Smooth muscle cell (in vitro differentiated cells): ENCODE results near the gene VAV1. TPM values are rescaled to one million over a fixed set of nuclear protein-coding genes. Genes with fewer than 3 reads are reported as not detected.
"Not testable (repeated sequence)": the region's sequence is repeated elsewhere in the genome, so short reads cannot be mapped to it uniquely, and the experiment has no call there.

Experiments used
- DNase-seq: peaks from one replicate; lab custom pipeline; 2025; ENCODE audit not compliant: unreplicated experiment; lab: John Stamatoyannopoulos, UW
- H2AFZ ChIP-seq: fragments of 200-600 bp; sonication (generic); 2 replicates; pipeline ENCODE4 v1.6.0; 2016; ENCODE audit warnings: antibody characterized with exemption, low read depth, mild to moderate bottlenecking
- H3F3A ChIP-seq: fragments of 200-600 bp; sonication (generic); 2 replicates; pipeline ENCODE4 v1.6.0; 2017; ENCODE audit warnings: antibody characterized with exemption, low read depth
- H3K27ac ChIP-seq: fragments of 200-600 bp; sonication (generic); 2 replicates; pipeline ENCODE4 v1.5.1; 2016; ENCODE audit warnings: low read depth, mild to moderate bottlenecking
- H3K27me3 ChIP-seq: fragments of 200-600 bp; sonication (generic); 2 replicates; pipeline ENCODE4 v1.6.1; 2016; ENCODE audit warnings: low read depth, mild to moderate bottlenecking
- H3K36me3 ChIP-seq: fragments of 200-600 bp; sonication (generic); 2 replicates; pipeline ENCODE4 v1.5.1; 2016; ENCODE audit warnings: low read depth
- H3K4me1 ChIP-seq: fragments of 200-600 bp; sonication (generic); 2 replicates; pipeline ENCODE4 v1.5.1; 2016; ENCODE audit warnings: low read depth
- H3K4me2 ChIP-seq: fragments of 200-600 bp; sonication (generic); 2 replicates; pipeline ENCODE4 v1.6.0; 2016; ENCODE audit warnings: mild to moderate bottlenecking
- H3K4me3 ChIP-seq: fragments of 200-600 bp; sonication (generic); 2 replicates; pipeline ENCODE4 v1.5.1; 2016; ENCODE audit warnings: mild to moderate bottlenecking
- H3K79me2 ChIP-seq: fragments of 200-600 bp; sonication (generic); 2 replicates; pipeline ENCODE4 v1.6.0; 2016; ENCODE audit warnings: low read depth, mild to moderate bottlenecking
- H3K9ac ChIP-seq: fragments of 200-600 bp; sonication (generic); 2 replicates; pipeline ENCODE4 v1.6.0; 2016; ENCODE audit warnings: low read depth
- H3K9me3 ChIP-seq: fragments of 200-600 bp; sonication (generic); replicated peaks from 2 replicates; pipeline ENCODE4 v1.5.1; 2016; ENCODE audit warnings: low read depth
- H4K20me1 ChIP-seq: fragments of 200-600 bp; sonication (generic); 2 replicates; pipeline ENCODE4 v1.6.0; 2016; ENCODE audit warnings: low read depth
- WGBS: methylation state at CpG from one replicate; pipeline ENCODE4 v1.1.7; 2016; ENCODE audit warnings: low lambda C conversion rate; 5-methylcytosine and 5-hydroxymethylcytosine counted together
- polyA plus RNA-seq: library from polyadenylated mRNA; unstranded; fragments of >200 nt; fragmentation: Nextera tagmentation; extraction: Ambion mirVana; gene quantifications from 2 replicates; pipeline ENCODE4 v1.2.1, GENCODE V29; 2016
- total RNA-seq: library from RNA; depleted of rRNA; stranded (reverse); fragments of >200 nt; gene quantifications from 2 replicates; pipeline ENCODE4 v1.2.3, GENCODE V29; 2014
- TF ChIP-seq, protein P1 (sequence below): fragments of 200-600 bp; sonication (generic); IDR thresholded peaks from 2 replicates; pipeline ENCODE4 v1.5.1; 2017; ENCODE audit warnings: borderline replicate concordance, mild to moderate bottlenecking, antibody characterized with exemption; ENCODE audit not compliant: insufficient read depth, poor library complexity, severe bottlenecking

The VAV1 gene
- total and polyA plus RNA-seq, 2 experiments from 2014 or later: not detected

DNA sequence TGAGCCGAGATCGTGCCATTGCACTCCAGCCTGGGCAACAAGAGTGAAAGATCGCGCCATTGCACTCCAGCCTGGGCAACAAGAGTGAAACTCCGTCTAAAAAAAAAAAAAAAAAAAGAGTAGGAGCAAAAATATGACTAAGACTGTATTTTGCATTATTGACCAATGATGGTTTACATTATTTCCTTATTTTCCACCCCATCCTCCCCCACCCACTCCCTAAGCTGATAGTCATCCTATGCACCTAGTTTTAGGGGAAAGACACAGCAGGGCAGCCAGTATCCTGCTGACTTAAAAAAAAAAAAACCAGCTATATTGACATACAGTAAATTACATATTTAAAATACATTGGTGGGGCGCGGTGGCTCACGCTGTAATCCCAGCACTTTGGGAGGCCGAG lies 25.1 kb downstream of the VAV1 start:
- H3K4me3 ChIP-seq: no peak overlapping the region
- H3K27ac ChIP-seq: no peak overlapping the region
- no peaks in the 10 kb centered on the region for H4K20me1 ChIP-seq
- no peak overlapping the region for H2AFZ ChIP-seq
- WGBS: 94% methylated on average over 9 of the region's 9 CpGs
- no peaks in the 10 kb centered on the region for H3F3A ChIP-seq
- TF ChIP-seq, protein P1, sequence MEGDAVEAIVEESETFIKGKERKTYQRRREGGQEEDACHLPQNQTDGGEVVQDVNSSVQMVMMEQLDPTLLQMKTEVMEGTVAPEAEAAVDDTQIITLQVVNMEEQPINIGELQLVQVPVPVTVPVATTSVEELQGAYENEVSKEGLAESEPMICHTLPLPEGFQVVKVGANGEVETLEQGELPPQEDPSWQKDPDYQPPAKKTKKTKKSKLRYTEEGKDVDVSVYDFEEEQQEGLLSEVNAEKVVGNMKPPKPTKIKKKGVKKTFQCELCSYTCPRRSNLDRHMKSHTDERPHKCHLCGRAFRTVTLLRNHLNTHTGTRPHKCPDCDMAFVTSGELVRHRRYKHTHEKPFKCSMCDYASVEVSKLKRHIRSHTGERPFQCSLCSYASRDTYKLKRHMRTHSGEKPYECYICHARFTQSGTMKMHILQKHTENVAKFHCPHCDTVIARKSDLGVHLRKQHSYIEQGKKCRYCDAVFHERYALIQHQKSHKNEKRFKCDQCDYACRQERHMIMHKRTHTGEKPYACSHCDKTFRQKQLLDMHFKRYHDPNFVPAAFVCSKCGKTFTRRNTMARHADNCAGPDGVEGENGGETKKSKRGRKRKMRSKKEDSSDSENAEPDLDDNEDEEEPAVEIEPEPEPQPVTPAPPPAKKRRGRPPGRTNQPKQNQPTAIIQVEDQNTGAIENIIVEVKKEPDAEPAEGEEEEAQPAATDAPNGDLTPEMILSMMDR: no peak
- H3K4me1 ChIP-seq: no peaks in the 10 kb centered on the region
- DNase-seq: no peak
- no peaks in the 10 kb centered on the region for H3K36me3 ChIP-seq
- H3K27me3 ChIP-seq: no peaks in the 10 kb centered on the region
- no peak overlapping the region for H3K9ac ChIP-seq
- H3K4me2 ChIP-seq: no peak overlapping the region
- H3K9me3 ChIP-seq: no peaks in the 10 kb centered on the region
- no peaks in the 10 kb centered on the region for H3K79me2 ChIP-seq

DNA sequence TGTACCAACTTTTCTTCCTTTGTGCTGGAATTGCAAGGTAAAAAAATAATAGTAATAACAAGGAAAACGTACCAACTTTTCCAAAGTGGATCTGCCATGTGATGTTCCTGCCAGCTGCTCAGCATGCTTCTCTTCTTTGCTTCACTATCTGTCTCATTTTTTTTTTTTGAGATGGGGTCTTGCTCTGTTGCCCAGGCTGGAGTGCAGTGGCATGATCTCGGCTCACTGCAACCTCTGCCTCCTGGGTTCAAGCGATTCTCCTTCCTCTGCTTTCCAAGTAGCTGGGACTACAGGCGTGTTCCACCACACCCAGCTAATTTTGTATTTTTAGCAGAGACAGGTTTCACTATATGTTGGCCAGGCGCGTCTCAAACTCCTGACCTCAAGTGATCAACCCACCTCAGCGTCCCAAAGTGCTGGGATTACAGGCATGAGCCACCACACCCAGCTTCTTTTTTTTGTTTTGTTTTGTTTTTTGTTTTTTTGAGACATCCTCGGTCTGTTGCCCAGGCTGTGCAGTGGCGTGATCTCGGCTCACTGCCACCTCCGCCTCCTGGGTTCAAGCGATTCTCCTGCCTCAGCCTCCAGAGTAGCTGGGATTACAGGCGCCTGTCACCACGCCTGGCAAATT lies 27.8 kb downstream of the VAV1 start:
- H3K4me1 ChIP-seq, H2AFZ ChIP-seq, H4K20me1 ChIP-seq, H3K27me3 ChIP-seq, H3K36me3 ChIP-seq, H3K9ac ChIP-seq, H3K9me3 ChIP-seq, H3K79me2 ChIP-seq, DNase-seq, H3K4me2 ChIP-seq, H3K27ac ChIP-seq, H3K4me3 ChIP-seq, H3F3A ChIP-seq: not testable (repeated sequence)
- WGBS: 89% methylated on average over 14 of the region's 14 CpGs

DNA sequence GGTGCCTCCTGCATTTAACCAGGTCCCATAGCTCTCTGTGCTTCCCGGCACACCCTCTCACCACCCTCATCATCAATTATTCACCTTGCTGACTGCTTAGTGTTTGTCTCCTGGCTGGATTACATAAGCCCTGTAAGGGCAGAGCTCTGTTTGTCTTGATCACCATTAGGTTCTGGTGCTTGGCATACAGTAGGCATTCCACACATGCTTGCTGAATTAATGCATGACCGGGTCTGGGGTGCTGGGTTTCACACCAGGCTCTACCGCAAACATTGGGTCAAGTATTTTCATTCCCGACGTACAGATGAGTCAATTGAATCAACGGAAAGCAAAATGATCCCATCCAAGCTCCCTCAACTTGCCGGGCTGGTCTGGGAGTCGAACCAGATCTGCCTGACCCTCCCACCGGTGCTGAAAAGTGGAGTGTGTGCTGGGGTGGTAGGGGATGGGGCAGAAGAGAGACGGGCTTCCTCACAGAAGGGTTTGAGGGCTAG lies 28.5 kb downstream of the VAV1 start:
- Histone ChIP-seq H3K27ac (no peak overlapping the region), H3K27me3 (no peaks in the 10 kb centered on the region), H4K20me1 (no peaks in the 10 kb centered on the region), H3K79me2 (no peaks in the 10 kb centered on the region), H3F3A (no peaks in the 10 kb centered on the region), H3K4me3 (peak overlapping the region; percentile 30), H3K9me3 (no peaks in the 10 kb centered on the region), H2AFZ (peak overlapping the region; percentile 90), H3K4me2 (peak overlapping the region; percentile 65), H3K9ac (no peak overlapping the region), H3K4me1 (no peaks in the 10 kb centered on the region), H3K36me3 (no peaks in the 10 kb centered on the region)
- TF ChIP-seq, protein P1: no peak
- WGBS: 50% methylated on average over 10 of the region's 10 CpGs
- no peak for DNase-seq

DNA sequence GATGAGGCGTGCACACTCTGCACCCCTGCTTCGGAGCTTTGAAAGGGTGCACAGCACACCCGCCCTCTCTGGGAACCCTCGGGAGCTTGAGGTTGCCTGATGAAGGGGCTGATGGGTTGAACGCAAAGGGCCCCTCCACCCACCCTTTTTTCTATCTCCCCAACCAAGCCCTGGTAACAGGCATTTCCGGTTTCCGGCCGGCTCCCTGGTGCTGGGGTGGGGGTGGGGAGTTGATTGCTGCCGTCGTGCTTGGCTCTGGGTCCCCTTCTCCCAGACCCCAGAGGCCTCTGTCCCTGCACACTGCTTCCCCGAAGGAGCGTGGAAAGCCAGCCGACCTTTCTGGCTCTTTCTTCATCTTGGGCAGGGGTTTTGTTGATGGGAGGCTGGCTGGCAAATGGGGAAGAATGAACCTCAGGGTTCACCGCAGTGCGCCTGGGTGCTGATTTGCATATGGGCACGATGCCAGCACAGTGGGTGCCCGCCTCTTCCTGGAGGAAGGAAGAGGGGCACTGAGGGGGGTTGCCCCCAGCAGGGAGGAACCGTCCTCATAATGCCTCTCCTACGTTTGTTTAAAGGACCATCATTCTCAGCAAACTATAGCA lies 29.1 kb downstream of the VAV1 start:
- Histone ChIP-seq H3K9me3 (no peaks in the 10 kb centered on the region), H3K4me1 (no peaks in the 10 kb centered on the region), H3K27ac (no peak overlapping the region), H3F3A (no peaks in the 10 kb centered on the region), H3K79me2 (no peaks in the 10 kb centered on the region), H3K9ac (no peak overlapping the region), H2AFZ (peak overlapping the region; percentile 90), H3K4me2 (peak overlapping the region; percentile 65), H3K27me3 (no peaks in the 10 kb centered on the region), H3K36me3 (no peaks in the 10 kb centered on the region), H4K20me1 (no peaks in the 10 kb centered on the region), H3K4me3 (peak overlapping the region; percentile 30)
- WGBS: 47% methylated on average over 19 of the region's 19 CpGs
- TF ChIP-seq, protein P1: no peak
- no peak for DNase-seq
